Erythroblast (primary cell): ENCODE results near the gene SMTN.

ENCODE experiments used
- GATA1 ChIP-seq: IDR thresholded peaks from 2 replicates; pipeline ENCODE4 v1.6.1; 2011; ENCODE audit warnings: low read depth, mild to moderate bottlenecking, control low read depth, low read length, moderate library complexity
- POLR2A ChIP-seq: IDR thresholded peaks from 2 replicates; pipeline ENCODE4 v1.6.1; 2011; ENCODE audit warnings: mild to moderate bottlenecking, low read length

DNA sequence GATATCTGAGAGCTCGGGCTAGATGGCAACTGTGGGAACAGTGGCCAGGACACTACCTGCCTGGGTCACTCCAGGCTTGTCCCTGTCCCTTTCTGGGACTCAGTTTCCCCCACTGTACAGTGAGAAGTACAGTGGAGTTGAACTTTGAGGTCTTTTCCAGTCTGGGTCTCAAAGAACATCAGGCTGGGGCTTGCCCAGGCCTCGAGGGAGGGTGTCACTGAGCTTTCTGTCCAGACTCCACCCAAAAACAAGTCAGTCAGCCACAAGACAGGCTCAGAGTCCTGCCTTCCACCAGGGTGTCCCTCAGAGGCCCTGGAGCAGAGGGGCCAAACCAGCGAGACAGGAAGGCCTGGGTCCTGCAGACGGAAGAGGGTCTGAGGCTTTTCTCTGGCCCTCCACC lies 61.2 kb downstream of the SMTN start:
- TF ChIP-seq POLR2A = no peak
- TF ChIP-seq GATA1 = no peak
